Measurements from ENCODE around the gene SOCS4.

DNA sequence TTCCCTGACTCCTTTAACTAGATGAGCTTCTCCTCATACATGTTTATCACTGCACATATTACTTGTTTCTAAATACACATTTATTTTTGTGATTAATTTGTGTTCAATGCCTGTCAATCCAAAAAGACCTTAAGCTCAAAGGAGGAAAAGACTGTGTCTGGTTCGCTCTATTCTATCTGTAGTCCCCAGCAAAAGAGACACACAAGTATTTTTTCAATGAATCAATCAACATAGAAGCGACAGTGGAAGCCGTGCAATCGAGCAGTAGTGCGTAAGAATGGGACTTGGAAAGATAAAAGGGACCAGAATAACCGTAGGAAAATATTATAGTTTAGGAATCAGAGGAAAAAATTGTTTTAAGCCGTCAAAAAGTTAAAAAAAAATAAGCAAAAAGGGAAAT lies 1.1 kb upstream of the SOCS4 start:
- TF ChIP-seq CTCF (IDR thresholded peaks at IDR 0.05) (no peak), POLR2A (IDR thresholded peaks at IDR 0.05) (no peak), EP300 (IDR thresholded peaks at IDR 0.05) (no peak)

Measured in stomach (tissue), 4 donors.